Esophagus muscularis mucosa (tissue), 3 donors: ENCODE data around the gene GPRIN2.

Experiments used
- POLR2A ChIP-seq: fragments of 450-650 bp; IDR thresholded peaks from one replicate; pipeline ENCODE4 v1.6.1; 2017; ENCODE audit warnings: antibody characterized with exemption, moderate library complexity, mild to moderate bottlenecking, low read depth
- POLR2AphosphoS5 ChIP-seq, 2 donors: sonication (generic); formaldehyde crosslinking; IDR thresholded peaks; one replicate each; pipeline ENCODE4 v1.6.1; 2017; ENCODE audit warnings: antibody characterized with exemption in 2 of 2
- TF ChIP-seq, protein P1 (sequence below), 3 experiments: fragments of 200-600 bp in 2 of 3; fragments of 450-650 bp in 1 of 3; sonication (generic) in 2 of 3; IDR thresholded peaks; one replicate each; pipeline ENCODE4 v1.5.1; 2017 to 2019; ENCODE audit warnings: antibody characterized with exemption in 3 of 3, mild to moderate bottlenecking in 2 of 3, moderate library complexity in 1 of 3

DNA sequence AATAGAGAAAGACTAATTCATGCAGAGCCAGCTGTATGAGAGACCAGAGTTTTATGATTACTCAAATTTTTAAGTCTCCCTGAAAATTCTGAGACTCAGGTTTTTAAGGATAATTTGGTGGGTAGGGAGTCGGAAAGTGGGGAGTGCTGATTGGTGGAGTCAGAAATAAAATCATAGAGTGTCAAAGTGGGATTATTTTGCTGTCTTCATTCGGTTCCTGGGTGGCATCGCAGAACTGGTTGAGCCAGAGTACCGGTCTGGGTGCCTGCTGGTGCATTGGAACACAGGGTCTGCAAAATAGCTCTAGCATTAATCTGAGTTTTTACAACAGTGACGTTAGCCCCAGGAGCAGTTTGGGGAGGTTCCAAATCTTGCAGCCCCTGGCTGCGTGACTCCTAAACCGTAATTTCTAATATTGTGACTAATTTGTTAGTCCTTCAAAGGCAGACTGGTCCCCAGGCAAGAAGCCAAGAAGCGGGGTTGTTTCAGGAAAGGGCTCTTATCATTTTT lies 32.4 kb downstream of the GPRIN2 start:
- TF ChIP-seq, protein P1, sequence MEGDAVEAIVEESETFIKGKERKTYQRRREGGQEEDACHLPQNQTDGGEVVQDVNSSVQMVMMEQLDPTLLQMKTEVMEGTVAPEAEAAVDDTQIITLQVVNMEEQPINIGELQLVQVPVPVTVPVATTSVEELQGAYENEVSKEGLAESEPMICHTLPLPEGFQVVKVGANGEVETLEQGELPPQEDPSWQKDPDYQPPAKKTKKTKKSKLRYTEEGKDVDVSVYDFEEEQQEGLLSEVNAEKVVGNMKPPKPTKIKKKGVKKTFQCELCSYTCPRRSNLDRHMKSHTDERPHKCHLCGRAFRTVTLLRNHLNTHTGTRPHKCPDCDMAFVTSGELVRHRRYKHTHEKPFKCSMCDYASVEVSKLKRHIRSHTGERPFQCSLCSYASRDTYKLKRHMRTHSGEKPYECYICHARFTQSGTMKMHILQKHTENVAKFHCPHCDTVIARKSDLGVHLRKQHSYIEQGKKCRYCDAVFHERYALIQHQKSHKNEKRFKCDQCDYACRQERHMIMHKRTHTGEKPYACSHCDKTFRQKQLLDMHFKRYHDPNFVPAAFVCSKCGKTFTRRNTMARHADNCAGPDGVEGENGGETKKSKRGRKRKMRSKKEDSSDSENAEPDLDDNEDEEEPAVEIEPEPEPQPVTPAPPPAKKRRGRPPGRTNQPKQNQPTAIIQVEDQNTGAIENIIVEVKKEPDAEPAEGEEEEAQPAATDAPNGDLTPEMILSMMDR (IDR thresholded peaks at IDR 0.05): no peak
- no peak for TF ChIP-seq POLR2A
- no peak for TF ChIP-seq POLR2AphosphoS5 (IDR thresholded peaks at IDR 0.05)
